Measurements from ENCODE around the gene GNAT1.

GNAT1 gene

GRCh38 chr3:50163572-50164455 is 27.6 kb upstream of the GNAT1 start:
- DNase-seq, result no peak

DNA sequence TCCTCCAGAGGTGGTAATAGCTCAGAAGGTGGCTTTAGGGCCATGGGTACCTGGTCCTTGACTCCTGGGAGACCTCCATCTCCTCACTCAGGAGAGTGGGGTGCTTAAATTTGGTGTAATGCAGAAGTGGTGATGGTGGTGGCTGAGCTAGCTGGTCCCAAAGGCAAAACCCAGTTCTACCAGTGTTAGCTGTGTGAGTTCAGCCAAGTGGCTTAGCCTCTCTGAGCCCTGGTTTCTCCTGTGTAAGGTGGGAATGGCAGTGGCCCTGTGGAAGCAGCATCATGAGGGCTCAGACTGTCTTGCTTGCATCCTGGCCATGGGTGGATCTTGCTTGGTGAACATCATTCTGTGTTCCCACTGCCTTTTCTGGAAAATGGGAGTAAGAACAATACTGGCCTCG is 26.9 kb upstream of the GNAT1 start:
- DNase-seq, result no peak

- no peak for DNase-seq
These were observed 26.2 kb upstream of the GNAT1 start for GRCh38 chr3:50164984-50165909.

GRCh38 chr3:50165910-50166538 is 25.4 kb upstream of the GNAT1 start:
- no peak for DNase-seq

GRCh38 chr3:50166620-50167019 is 24.8 kb upstream of the GNAT1 start:
- no peak for DNase-seq

- DNase-seq, result no peak
These were observed 24.2 kb upstream of the GNAT1 start for GRCh38 chr3:50167069-50167840.

- no peak for DNase-seq
These were observed 23.6 kb upstream of the GNAT1 start for GRCh38 chr3:50167841-50168209.

DNA sequence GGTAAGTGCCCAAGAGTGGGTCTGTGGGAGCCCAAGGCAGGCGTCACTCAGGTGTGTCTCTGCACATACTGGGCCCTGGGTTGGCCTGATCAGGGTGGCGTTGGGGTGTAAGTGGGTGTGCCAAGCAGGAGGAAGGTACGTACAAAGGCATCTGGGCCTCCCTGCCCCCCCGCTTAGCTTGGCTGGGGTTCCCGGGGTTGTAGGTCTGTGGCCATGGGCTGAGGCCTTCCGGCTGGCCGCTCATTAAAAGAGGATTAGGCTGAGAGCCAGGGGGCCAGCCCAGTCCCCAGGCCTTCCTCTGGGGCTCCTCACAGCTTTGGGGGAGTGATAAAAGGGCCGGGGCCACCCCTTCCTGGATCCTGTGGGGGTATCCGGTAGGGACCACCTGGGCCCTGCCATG is 23.0 kb upstream of the GNAT1 start:
- DNase-seq, result no peak

- no peak for DNase-seq
These were observed 22.6 kb upstream of the GNAT1 start for GRCh38 chr3:50168791-50169190.

GRCh38 chr3:50169232-50169832 is 22.1 kb upstream of the GNAT1 start:
- no peak for DNase-seq

GRCh38 chr3:50169858-50170257 is 21.6 kb upstream of the GNAT1 start:
- DNase-seq, result no peak

GRCh38 chr3:50170689-50171088 is 20.7 kb upstream of the GNAT1 start:
- no peak for DNase-seq

DNA sequence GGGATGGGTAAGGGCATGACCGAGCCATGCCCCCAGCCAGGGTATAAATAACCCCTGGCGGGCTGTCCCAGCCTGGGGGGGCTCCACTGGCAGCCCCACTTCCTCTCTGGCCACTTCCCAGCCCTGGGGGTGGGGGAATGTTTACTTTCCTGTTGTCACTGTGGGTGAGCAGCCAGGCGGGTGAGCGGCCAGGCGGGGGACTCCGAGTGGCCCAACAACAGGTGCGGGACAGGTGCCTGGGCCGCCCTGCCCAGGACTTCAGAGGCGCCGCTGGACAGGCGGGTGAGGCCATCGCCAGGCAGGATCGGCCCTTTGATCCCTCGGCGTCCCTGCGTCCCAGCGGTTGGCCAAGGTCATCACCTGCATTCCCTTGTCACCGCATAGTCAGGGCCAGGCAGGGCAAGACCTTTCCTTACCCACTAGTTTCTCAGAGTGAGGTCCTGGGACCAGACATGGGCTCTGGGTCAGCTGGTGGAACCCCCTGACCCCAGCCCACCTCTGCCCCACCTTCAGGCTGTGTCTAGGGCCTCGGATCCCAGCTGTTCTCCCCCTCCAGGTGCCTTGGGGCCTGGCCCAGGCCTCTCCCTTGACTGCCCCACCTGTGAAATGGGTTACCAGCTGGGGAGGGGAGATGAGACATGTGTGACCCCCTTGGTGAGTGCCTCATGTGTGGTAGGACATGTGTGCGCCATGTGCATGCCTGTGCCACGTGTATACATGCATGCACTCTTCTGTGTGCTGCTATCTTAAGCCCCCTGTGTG is 19.7 kb upstream of the GNAT1 start:
- DNase-seq, result no peak

DNA sequence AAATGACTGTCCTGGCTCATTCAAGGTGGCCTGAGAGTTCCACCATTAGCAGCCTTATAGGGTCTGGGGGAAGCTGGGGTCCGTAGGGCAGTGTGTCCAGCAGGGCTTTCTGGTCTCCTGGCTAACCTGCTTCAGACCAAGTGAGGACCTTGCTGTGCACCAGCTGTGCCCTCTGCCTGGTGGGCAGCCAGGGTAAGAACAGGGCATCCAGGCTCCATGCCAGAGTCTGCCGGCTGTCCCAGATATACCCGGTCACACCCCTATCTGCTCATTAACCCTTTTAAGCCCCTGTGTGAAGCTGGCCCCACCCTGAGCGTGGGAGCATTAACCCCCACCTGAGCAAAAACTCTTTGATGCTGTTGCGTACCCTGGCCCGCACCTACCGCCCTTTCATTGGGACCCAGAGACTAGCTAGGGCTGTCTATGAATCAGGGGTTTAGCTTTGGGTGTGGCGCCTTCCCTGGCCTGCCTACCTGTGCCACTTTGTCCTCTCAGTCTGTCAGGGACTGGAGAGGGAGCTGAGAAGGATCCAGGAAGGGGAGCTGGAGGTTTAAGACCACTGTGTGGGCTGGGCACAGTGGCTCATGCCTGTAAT is 18.7 kb upstream of the GNAT1 start:
- DNase-seq, result no peak

DNA sequence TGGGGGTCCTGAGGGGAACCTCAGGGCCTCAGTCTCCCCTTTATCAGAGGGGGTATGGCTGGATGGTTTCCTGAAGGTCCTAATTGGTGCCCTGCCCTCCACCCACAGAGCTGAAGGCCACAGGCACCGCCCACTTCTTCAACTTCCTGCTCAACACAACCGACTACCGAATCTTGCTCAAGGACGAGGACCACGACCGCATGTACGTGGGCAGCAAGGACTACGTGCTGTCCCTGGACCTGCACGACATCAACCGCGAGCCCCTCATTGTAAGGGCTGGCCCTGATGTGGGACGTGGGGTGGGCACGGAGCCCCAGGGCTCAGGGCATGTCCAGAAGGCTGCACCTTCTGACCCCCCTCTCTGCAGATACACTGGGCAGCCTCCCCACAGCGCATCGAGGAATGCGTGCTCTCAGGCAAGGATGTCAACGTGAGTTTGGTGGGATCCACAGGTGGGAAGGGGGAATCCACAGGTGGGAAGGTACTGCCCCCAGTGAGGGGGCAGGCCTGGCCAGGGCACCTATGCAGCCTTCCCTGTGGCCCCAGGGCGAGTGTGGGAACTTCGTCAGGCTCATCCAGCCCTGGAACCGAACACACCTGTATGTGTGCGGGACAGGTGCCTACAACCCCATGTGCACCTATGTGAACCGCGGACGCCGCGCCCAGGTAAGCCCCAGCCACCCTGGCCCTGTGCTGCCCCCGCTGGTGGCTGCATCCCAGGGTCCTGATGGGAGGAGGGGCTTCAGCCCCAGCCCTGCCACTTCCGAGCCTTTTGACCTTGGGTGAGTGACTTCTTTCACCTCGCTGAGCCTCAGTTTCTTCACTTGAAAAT is 17.5 kb upstream of the GNAT1 start:
- no peak for DNase-seq

DNA sequence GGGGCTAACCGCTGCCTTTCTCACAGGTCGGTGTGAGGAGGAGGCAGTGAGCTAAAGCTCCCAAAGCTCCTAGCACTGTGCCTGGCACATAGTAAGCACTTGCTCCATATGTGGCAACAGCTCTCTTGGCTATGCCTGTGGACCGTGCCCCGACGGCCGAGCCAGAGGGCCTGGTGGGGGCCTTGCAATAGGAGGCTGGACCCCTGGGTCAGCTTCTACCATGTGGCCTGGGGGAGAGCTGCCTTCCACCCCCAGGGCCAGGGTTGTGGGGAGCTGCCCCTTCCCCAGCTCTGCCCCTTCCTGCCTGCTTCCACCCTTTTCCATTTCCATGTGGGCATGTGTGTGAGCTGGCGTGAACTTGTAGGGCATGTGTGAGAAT is 16.9 kb upstream of the GNAT1 start:
- no peak for DNase-seq

DNA sequence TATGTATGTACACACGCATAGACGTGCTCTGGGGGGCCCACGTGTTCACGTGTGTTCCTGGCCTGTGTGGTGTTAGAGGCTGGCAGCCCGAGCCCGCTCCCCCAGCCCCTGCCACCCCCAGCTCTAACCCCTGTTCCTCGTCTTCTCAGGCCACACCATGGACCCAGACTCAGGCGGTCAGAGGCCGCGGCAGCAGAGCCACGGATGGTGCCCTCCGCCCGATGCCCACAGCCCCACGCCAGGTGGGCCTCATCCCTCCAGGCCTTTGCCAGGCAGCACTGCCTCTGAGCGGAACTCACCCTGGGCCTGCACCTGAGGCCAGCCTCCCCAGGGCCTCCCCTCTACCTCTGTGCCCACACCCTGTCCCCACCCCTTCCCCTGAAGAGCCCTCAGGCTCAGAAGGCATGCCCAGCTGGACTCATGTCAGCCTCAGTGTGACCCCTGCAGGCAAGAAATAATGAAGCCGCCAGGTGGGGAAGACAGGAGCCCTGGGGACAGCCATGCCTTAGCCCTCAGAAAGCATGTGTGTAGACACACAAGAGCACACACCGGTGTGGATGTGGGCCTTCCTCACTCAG is 16.4 kb upstream of the GNAT1 start:
- no peak for DNase-seq

DNA sequence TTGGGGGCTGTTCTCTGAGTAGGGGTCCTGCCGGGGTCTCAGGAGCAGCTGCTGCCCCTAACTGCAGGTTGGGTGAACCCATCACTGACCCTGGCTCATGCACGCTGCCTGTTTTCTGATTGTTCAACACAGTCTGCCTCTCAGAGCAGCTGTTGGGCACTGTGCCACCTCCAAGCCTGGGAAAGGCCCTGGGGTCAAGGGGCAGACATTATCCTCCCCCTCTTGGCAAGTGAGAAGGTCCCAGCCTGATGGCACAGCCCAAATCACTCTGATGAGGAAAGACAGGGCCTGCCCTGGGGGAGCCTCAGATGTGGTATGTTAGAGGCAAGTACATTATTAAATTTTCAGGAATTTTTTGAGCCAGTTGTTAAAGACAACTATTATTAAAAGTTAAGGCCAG is 14.1 kb upstream of the GNAT1 start:
- DNase-seq, result no peak

DNA sequence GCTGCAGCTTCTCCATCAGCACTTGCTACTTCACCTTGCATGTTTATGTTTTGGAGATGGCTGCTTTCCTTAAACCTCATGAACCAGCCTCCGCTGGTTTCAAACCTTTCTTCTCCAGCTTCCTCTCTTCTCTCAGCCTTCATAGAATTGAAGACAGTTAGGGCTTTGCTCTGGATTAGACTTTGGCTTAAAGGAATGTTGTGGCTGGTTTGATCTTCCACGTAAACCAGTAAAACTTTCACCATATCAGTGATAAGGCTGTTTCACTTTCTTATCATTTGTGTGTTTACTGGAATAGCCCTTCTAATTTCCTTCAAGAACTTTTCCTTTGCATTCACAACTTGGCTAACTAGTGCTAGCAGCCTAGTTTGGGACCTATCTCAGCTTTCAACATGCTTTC is 11.7 kb upstream of the GNAT1 start:
- DNase-seq, result no peak

DNA sequence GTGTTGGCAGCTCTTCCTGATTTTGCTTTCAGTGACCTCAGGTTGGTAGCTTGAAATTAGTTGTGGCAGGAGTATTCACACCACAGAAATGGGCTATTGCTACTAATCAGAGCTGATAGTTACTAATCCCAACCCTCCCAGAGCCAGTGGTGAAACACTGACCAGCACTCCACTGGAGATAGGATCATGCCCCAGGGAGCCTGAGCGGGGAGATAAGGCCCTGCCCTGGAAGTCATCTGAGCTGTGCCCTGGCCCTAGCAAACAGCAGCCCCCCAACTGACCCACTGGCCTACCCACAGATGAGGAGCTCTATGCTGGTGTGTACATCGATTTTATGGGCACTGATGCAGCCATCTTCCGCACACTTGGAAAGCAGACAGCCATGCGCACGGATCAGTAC is 9.4 kb upstream of the GNAT1 start:
- no peak for DNase-seq
